Measurements from ENCODE around the gene NPAS3.

GRCh38 chr14:33764876-33765650 lies 826.4 kb downstream of the NPAS3 start:
- TF ChIP-seq CTCF (IDR thresholded peaks at IDR 0.05) (no peak), EP300 (IDR thresholded peaks at IDR 0.05) (no peak)

Measured in sigmoid colon (tissue), 4 donors.